K562 (cell line): ENCODE measurements around the gene PAN3. TPM values are rescaled to one million over a fixed set of nuclear protein-coding genes. Genes with fewer than 3 reads are reported as not detected.

ENCODE experiments used
- ATAC-seq: fragments of 200-7000 bp; cut with Tn5 transposase; 3 replicates; pipeline ENCODE4 v1.9.1; 2020; ENCODE audit warnings: moderate library complexity
- BruUV-seq: library from RNA; stranded (reverse); fragments of 400-500 nt; replicated peaks from 2 replicates; lab custom pipeline; 2021; lab: Mats Ljungman, UMichigan
- CTCF ChIA-PET: fragments of 300-600 bp; formaldehyde crosslinking; extraction: SDS; loops from one replicate; lab custom pipeline; 2021; ENCODE audit warnings: low intra/inter-chr PET ratio; lab: Yijun Ruan, JAX
- POLR2A ChIA-PET: fragments of 300-600, 350-650 bp; sonication (Branson Sonifier 250); formaldehyde crosslinking; extraction: SDS; loops from one replicate; lab custom pipeline; 2021; ENCODE audit warnings: antibody characterized with exemption, inconsistent platforms; lab: Yijun Ruan, JAX
- DNase-seq, 4 experiments: peaks; one replicate each; pipeline versions ENCODE4 v3.0.0 to v3.0.0-alpha.2; 2011 to 2018; ENCODE audit warnings: low spot score in 3 of 4, mixed read lengths in 3 of 4; ENCODE audit errors: extremely low read depth in 1 of 4
- FAIRE-seq: peaks from 2 replicates; lab custom pipeline; 2011; peaks lifted over from hg19 to GRCh38; lab: Jason Lieb, UNC
- H2AFZ ChIP-seq: 2 replicates; pipeline ENCODE4 v1.6.0; 2011; ENCODE audit warnings: low read depth, low read length, control low read depth, inconsistent platforms
- H3K27ac ChIP-seq: fragments of 200-600 bp; 3 replicates; pipeline ENCODE4 v1.8.0; 2011; ENCODE audit warnings: low read depth, mild to moderate bottlenecking, control low read depth, inconsistent platforms, low read length, moderate library complexity, mixed read lengths; ENCODE audit errors: extremely low read depth
- H3K27me3 ChIP-seq, 2 experiments: fragments of 300-600 bp in 1 of 2; 2 replicates in 1 of 2; 3 replicates in 1 of 2; pipeline versions ENCODE4 v1.6.0 to v1.8.0; 2011; ENCODE audit warnings: inconsistent platforms in 2 of 2, low read length in 2 of 2, mild to moderate bottlenecking in 1 of 2, mixed read lengths in 1 of 2, moderate library complexity in 1 of 2; ENCODE audit not compliant: control insufficient read depth in 2 of 2, insufficient read depth in 2 of 2
- H3K36me3 ChIP-seq: fragments of 300-600 bp; 3 replicates; pipeline ENCODE4 v1.8.0; 2011; ENCODE audit warnings: mild to moderate bottlenecking, low read length, inconsistent platforms; ENCODE audit not compliant: control insufficient read depth, insufficient read depth
- H3K4me1 ChIP-seq, 2 experiments: fragments of 200-600 bp in 1 of 2; replicated peaks in 1 of 2; 2 replicates in 1 of 2; 3 replicates in 1 of 2; pipeline versions ENCODE4 v1.5.1 to v1.8.0; 2011; ENCODE audit warnings: inconsistent platforms in 2 of 2, low read length in 2 of 2, mild to moderate bottlenecking in 1 of 2, mixed read lengths in 1 of 2, moderate library complexity in 1 of 2; ENCODE audit not compliant: control insufficient read depth in 2 of 2, insufficient read depth in 2 of 2
- H3K4me2 ChIP-seq: 2 replicates; pipeline ENCODE4 v1.6.1; 2011; ENCODE audit warnings: low read length, control low read depth, inconsistent platforms, mixed read lengths; ENCODE audit not compliant: insufficient read depth
- H3K4me3 ChIP-seq: fragments of 200-600 bp; sonication (generic), shearing (Covaris generic); 2 replicates; pipeline ENCODE4 v1.5.1; 2016; ENCODE audit warnings: control low read depth, inconsistent platforms
- H3K79me2 ChIP-seq: fragments of 200-600 bp; 3 replicates; pipeline ENCODE4 v1.8.0; 2011; ENCODE audit warnings: low read length, inconsistent platforms; ENCODE audit not compliant: control insufficient read depth, insufficient read depth
- H3K9ac ChIP-seq, 2 experiments: 2 replicates each; pipeline versions ENCODE4 v1.6.0 to v1.6.1; 2011; ENCODE audit warnings: low read depth in 2 of 2, low read length in 2 of 2, control low read depth in 1 of 2, inconsistent platforms in 1 of 2, mild to moderate bottlenecking in 1 of 2, mixed read lengths in 1 of 2; ENCODE audit not compliant: insufficient read depth in 1 of 2
- H3K9me1 ChIP-seq: one replicate; pipeline ENCODE4 v1.6.0; 2011; ENCODE audit warnings: inconsistent platforms, mild to moderate bottlenecking, low read length, moderate library complexity; ENCODE audit not compliant: control insufficient read depth, insufficient read depth
- H3K9me3 ChIP-seq: replicated peaks from 2 replicates; pipeline ENCODE4 v1.5.1; 2011; ENCODE audit warnings: low read depth, low read length, inconsistent platforms; ENCODE audit not compliant: control insufficient read depth, insufficient read depth
- H4K20me1 ChIP-seq: replicated peaks from 2 replicates; pipeline ENCODE4 v1.6.1; 2011; ENCODE audit warnings: low read length, inconsistent platforms, mixed read lengths; ENCODE audit not compliant: control insufficient read depth, insufficient read depth
- BCOR ChIP-seq: fragments of 450-650 bp; IDR thresholded peaks from 2 replicates; pipeline ENCODE4 v1.6.1; 2016
- FOXK1 ChIP-seq: sonication (generic); formaldehyde crosslinking; IDR thresholded peaks from 2 replicates; pipeline ENCODE4 v1.8.0; 2022; ENCODE audit warnings: missing genetic modification reagents, mild to moderate bottlenecking, borderline replicate concordance
- KDM4B ChIP-seq, 2 experiments: fragments of 450-650 bp in 1 of 2; sonication (generic) in 1 of 2; IDR thresholded peaks; 2 replicates each; pipeline ENCODE4 v1.6.1; 2016 to 2017; ENCODE audit warnings: borderline replicate concordance in 2 of 2, antibody characterized with exemption in 1 of 2, low read depth in 1 of 2, mild to moderate bottlenecking in 1 of 2
- MTF1 ChIP-seq: fragments of 250-450 bp; sonication (Bioruptor Pico); IDR thresholded peaks from 2 replicates; pipeline ENCODE4 v1.9.0; 2021; ENCODE audit warnings: moderate library complexity, mild to moderate bottlenecking, inconsistent platforms, borderline replicate concordance
- NCOA4 ChIP-seq: fragments of 450-650 bp; IDR thresholded peaks from 2 replicates; pipeline ENCODE4 v1.6.1; 2018; ENCODE audit warnings: mild to moderate bottlenecking; ENCODE audit not compliant: partially characterized antibody
- NFXL1 ChIP-seq: fragments of 450-650 bp; formaldehyde crosslinking; IDR thresholded peaks from 2 replicates; pipeline ENCODE4 v1.4.0; 2021; ENCODE audit warnings: mild to moderate bottlenecking
- RBM14 ChIP-seq: fragments of 200-400 bp; formaldehyde crosslinking; IDR thresholded peaks from 2 replicates; pipeline ENCODE4 v1.6.1; 2018; ENCODE audit warnings: low read depth, mild to moderate bottlenecking, low read length, moderate library complexity, borderline replicate concordance; ENCODE audit not compliant: insufficient read depth
- WGBS: fragments of 100-300 bp; shearing (Covaris generic); methylation state at CpG from one replicate; pipeline ENCODE4 v1.1.6; 2016; ENCODE audit warnings: low coverage, mixed read lengths; ENCODE audit not compliant: insufficient coverage; ENCODE audit errors: missing lambda C conversion rate; 5-methylcytosine and 5-hydroxymethylcytosine counted together
- in situ Hi-C: fragments of 300-500 bp; cut with MboI; formaldehyde crosslinking; loops from 4 replicates; pipeline ENCODE4 v1.15.0; 2018; ENCODE audit warnings: inconsistent platforms, mixed read lengths
- intact Hi-C: fragments of 100-400 bp; cut with micrococcal nuclease; formaldehyde crosslinking; loops from 2 replicates; pipeline ENCODE4 v1.14.2; 2022
- polyA plus RNA-seq, 8 experiments: library from polyadenylated mRNA; depleted of rRNA in 4 of 8; stranded (reverse) in 5 of 8; unstranded in 3 of 8; fragments of >200 nt; fragmentation: Nextera tagmentation in 2 of 8; fragmentation: Illumina TruSeq in 1 of 8; extraction: Ambion mirVana in 2 of 8; extraction: Trizol in 1 of 8; gene quantifications; 2 replicates each; pipeline versions ENCODE4 v1.2.1 to v1.2.3, GENCODE V29; 2011 to 2014; ENCODE audit warnings: inconsistent platforms in 1 of 8, missing spikeins in 1 of 8
- total RNA-seq, 7 experiments: library from RNA; depleted of rRNA in 6 of 7; stranded (reverse); fragments of >200 nt in 6 of 7; fragmentation: Illumina TruSeq in 2 of 7; extraction: Trizol in 2 of 7; gene quantifications; 2 replicates each; pipeline versions ENCODE4 v1.2.1 to v1.2.3, GENCODE V29; 2011 to 2021; ENCODE audit warnings: low replicate concordance in 1 of 7
- TF ChIP-seq, protein P1 (sequence below): fragments of 200-800 bp; sonication (Bioruptor generic); IDR thresholded peaks from 2 replicates; pipeline ENCODE4 v1.6.1; 2016; ENCODE audit warnings: missing genetic modification characterization, missing compliant biosample characterization
- TF ChIP-seq, protein P2 (sequence below), 2 experiments: IDR thresholded peaks in 1 of 2; conservative IDR thresholded peaks in 1 of 2; 2 replicates each; pipeline ENCODE4 v1.6.1; 2016; ENCODE audit warnings: low read depth in 2 of 2, mild to moderate bottlenecking in 1 of 2, missing compliant biosample characterization in 1 of 2, missing genetic modification characterization in 1 of 2, moderate library complexity in 1 of 2
- TF ChIP-seq, protein P3 (sequence below): sonication (generic); formaldehyde crosslinking; IDR thresholded peaks from 2 replicates; pipeline ENCODE4 v1.9.0; 2022; ENCODE audit warnings: mild to moderate bottlenecking, missing genetic modification reagents
- TF ChIP-seq, protein P4 (sequence below): fragments of 450-650 bp; IDR thresholded peaks from 2 replicates; pipeline ENCODE4 v1.7.0; 2016; ENCODE audit warnings: borderline replicate concordance

PAN3 gene
- total and polyA plus RNA-seq, 9 of the 15 experiments (the other 6 are each of a cell fraction or from before 2014, with no cell fraction given), result 7.2 to 19.9 (median 11.6) TPM

DNA sequence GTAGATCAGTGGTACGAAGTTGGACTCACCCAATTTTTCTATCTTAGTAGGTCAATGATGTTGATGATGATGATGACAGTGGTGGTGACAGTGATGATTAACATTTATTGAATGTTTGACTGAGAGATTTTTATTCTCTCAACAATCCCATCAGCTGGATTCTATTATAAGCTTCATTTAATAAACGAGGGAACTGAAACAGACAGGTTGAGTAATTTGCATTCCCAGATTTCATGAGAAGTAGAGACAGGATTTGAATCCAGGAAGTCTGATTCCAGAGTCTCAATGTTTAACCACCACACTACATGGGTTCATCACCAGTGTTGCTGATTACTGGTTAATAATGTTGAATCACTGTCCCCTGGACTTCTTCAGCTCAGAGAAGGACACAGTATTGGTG lies 187.7 kb downstream of the PAN3 start:
- H3K4me2 ChIP-seq, result no peak overlapping the region
- H3K27me3 ChIP-seq, result no peaks in the 10 kb centered on the region
- POLR2A ChIA-PET, result no interaction called here
- H3K27ac ChIP-seq, result no peak overlapping the region
- H3K4me1 ChIP-seq, result peaks cover 3 to 9% of the 10 kb centered on the region in 2 experiments; a peak in 4 of 5 replicates
- H3K9me1 ChIP-seq, result no peaks in the 10 kb centered on the region
- H3K36me3 ChIP-seq, result no peaks in the 10 kb centered on the region
- no peak overlapping the region for H2AFZ ChIP-seq
- 12% methylated on average over 2 of the region's 2 CpGs for WGBS
- DNase-seq (no peak), ATAC-seq (no peak), FAIRE-seq (no peak)
- H3K9ac ChIP-seq, result no peak overlapping the region
- H3K9me3 ChIP-seq, result no peaks in the 10 kb centered on the region
- no TSS peak for BruUV-seq
- no peaks in the 10 kb centered on the region for H3K79me2 ChIP-seq
- in situ Hi-C loops, result loop anchor here (10.0 kb wide), 2 partner anchors 309 to 469 kb away; no protein-coding TSS in a partner anchor
- CTCF ChIA-PET, result no interaction called here
- H3K4me3 ChIP-seq, result no peak overlapping the region
- no peaks in the 10 kb centered on the region for H4K20me1 ChIP-seq
- intact Hi-C loops, result loop anchor here (10.0 kb wide), 2 partner anchors 159 to 199 kb away; no protein-coding TSS in a partner anchor
- TF ChIP-seq RBM14 (no peak), NFXL1 (CRISPR knock-in tag) (no peak), MTF1 (CRISPR knock-in tag) (no peak), BCOR (no peak), NCOA4 (no peak), KDM4B (IDR thresholded peaks at IDR 0.05; ENCODE audit: borderline replicate concordance in 2 of 2, low read depth in 1 of 2) (no peak), FOXK1 (CRISPR knock-in tag) (no peak)
- TF ChIP-seq, protein P1, sequence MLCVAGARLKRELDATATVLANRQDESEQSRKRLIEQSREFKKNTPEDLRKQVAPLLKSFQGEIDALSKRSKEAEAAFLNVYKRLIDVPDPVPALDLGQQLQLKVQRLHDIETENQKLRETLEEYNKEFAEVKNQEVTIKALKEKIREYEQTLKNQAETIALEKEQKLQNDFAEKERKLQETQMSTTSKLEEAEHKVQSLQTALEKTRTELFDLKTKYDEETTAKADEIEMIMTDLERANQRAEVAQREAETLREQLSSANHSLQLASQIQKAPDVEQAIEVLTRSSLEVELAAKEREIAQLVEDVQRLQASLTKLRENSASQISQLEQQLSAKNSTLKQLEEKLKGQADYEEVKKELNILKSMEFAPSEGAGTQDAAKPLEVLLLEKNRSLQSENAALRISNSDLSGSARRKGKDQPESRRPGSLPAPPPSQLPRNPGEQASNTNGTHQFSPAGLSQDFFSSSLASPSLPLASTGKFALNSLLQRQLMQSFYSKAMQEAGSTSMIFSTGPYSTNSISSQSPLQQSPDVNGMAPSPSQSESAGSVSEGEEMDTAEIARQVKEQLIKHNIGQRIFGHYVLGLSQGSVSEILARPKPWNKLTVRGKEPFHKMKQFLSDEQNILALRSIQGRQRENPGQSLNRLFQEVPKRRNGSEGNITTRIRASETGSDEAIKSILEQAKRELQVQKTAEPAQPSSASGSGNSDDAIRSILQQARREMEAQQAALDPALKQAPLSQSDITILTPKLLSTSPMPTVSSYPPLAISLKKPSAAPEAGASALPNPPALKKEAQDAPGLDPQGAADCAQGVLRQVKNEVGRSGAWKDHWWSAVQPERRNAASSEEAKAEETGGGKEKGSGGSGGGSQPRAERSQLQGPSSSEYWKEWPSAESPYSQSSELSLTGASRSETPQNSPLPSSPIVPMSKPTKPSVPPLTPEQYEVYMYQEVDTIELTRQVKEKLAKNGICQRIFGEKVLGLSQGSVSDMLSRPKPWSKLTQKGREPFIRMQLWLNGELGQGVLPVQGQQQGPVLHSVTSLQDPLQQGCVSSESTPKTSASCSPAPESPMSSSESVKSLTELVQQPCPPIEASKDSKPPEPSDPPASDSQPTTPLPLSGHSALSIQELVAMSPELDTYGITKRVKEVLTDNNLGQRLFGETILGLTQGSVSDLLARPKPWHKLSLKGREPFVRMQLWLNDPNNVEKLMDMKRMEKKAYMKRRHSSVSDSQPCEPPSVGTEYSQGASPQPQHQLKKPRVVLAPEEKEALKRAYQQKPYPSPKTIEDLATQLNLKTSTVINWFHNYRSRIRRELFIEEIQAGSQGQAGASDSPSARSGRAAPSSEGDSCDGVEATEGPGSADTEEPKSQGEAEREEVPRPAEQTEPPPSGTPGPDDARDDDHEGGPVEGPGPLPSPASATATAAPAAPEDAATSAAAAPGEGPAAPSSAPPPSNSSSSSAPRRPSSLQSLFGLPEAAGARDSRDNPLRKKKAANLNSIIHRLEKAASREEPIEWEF (CRISPR knock-in tag), result no peak
- TF ChIP-seq, protein P2, sequence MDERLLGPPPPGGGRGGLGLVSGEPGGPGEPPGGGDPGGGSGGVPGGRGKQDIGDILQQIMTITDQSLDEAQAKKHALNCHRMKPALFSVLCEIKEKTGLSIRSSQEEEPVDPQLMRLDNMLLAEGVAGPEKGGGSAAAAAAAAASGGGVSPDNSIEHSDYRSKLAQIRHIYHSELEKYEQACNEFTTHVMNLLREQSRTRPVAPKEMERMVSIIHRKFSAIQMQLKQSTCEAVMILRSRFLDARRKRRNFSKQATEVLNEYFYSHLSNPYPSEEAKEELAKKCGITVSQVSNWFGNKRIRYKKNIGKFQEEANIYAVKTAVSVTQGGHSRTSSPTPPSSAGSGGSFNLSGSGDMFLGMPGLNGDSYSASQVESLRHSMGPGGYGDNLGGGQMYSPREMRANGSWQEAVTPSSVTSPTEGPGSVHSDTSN (CRISPR knock-in tag; IDR thresholded peaks at IDR 0.05; ENCODE audit: low read depth), result no peak
- TF ChIP-seq, protein P2 (tag; conservative IDR thresholded peaks at IDR 0.05; ENCODE audit: low read depth), result no peak
- TF ChIP-seq, protein P3, sequence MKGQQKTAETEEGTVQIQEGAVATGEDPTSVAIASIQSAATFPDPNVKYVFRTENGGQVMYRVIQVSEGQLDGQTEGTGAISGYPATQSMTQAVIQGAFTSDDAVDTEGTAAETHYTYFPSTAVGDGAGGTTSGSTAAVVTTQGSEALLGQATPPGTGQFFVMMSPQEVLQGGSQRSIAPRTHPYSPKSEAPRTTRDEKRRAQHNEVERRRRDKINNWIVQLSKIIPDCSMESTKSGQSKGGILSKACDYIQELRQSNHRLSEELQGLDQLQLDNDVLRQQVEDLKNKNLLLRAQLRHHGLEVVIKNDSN, result no peak
- TF ChIP-seq, protein P4, sequence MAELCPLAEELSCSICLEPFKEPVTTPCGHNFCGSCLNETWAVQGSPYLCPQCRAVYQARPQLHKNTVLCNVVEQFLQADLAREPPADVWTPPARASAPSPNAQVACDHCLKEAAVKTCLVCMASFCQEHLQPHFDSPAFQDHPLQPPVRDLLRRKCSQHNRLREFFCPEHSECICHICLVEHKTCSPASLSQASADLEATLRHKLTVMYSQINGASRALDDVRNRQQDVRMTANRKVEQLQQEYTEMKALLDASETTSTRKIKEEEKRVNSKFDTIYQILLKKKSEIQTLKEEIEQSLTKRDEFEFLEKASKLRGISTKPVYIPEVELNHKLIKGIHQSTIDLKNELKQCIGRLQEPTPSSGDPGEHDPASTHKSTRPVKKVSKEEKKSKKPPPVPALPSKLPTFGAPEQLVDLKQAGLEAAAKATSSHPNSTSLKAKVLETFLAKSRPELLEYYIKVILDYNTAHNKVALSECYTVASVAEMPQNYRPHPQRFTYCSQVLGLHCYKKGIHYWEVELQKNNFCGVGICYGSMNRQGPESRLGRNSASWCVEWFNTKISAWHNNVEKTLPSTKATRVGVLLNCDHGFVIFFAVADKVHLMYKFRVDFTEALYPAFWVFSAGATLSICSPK, result no peak
